GM12878 (cell line): ENCODE measurements around the gene DPH1. TPM values are rescaled to one million over a fixed set of nuclear protein-coding genes. Genes with fewer than 3 reads are reported as not detected.

Experiments
- BACH1 ChIP-seq: fragments of 450-650 bp; IDR thresholded peaks from 2 replicates; pipeline ENCODE4 v1.6.1; 2017; ENCODE audit warnings: mild to moderate bottlenecking, borderline replicate concordance
- BCL11A ChIP-seq: IDR thresholded peaks from 2 replicates; pipeline ENCODE4 v1.6.1; 2011; ENCODE audit warnings: low read depth, low read length
- CBX5 ChIP-seq: sonication (generic); IDR thresholded peaks from 2 replicates; pipeline ENCODE4 v1.6.1; 2016; ENCODE audit warnings: low read depth, moderate library complexity, mild to moderate bottlenecking, inconsistent platforms
- CREM ChIP-seq: IDR thresholded peaks from 2 replicates; pipeline ENCODE4 v1.6.1; 2014; ENCODE audit warnings: antibody characterized with exemption, low read depth
- ESRRA ChIP-seq: IDR thresholded peaks from 2 replicates; pipeline ENCODE4 v1.6.1; 2012; ENCODE audit warnings: mild to moderate bottlenecking, low read length, improper control_type of control experiment
- JUNB ChIP-seq: IDR thresholded peaks from 2 replicates; pipeline ENCODE4 v1.6.1; 2016; ENCODE audit warnings: antibody characterized with exemption, mild to moderate bottlenecking
- JUND ChIP-seq: IDR thresholded peaks from 2 replicates; pipeline ENCODE4 v1.6.1; 2012; ENCODE audit warnings: low read depth, mild to moderate bottlenecking, low read length, improper control_type of control experiment, moderate library complexity
- KLF5 ChIP-seq: fragments of 450-650 bp; IDR thresholded peaks from 2 replicates; pipeline ENCODE4 v1.6.1; 2014; ENCODE audit warnings: mild to moderate bottlenecking; ENCODE audit not compliant: partially characterized antibody
- MYB ChIP-seq: fragments of 150-350 bp; IDR thresholded peaks from 2 replicates; pipeline ENCODE4 v1.6.1; 2014; ENCODE audit warnings: mild to moderate bottlenecking, low read depth, low read length, borderline replicate concordance
- POLR2AphosphoS5 ChIP-seq: IDR thresholded peaks from 2 replicates; pipeline ENCODE4 v1.6.1; 2011; ENCODE audit warnings: mild to moderate bottlenecking, low read length, inconsistent platforms
- RBBP5 ChIP-seq: fragments of 200-600 bp; sonication (generic); conservative IDR thresholded peaks from 2 replicates; pipeline ENCODE4 v1.6.1; 2016
- RCOR1 ChIP-seq: conservative IDR thresholded peaks from 2 replicates; pipeline ENCODE4 v1.6.1; 2012; ENCODE audit warnings: low read depth, low read length, improper control_type of control experiment
- TBL1XR1 ChIP-seq: IDR thresholded peaks from 2 replicates; pipeline ENCODE4 v1.6.1; 2012; ENCODE audit warnings: low read depth, low read length, improper control_type of control experiment
- WRNIP1 ChIP-seq: IDR thresholded peaks from 2 replicates; pipeline ENCODE4 v1.6.1; 2011; ENCODE audit warnings: low read depth, low read length, improper control_type of control experiment, borderline replicate concordance
- polyA plus RNA-seq, 11 experiments: library from polyadenylated mRNA; depleted of rRNA in 4 of 11; unstranded in 6 of 11; stranded (reverse) in 5 of 11; fragments of >200 nt; fragmentation: Nextera tagmentation in 4 of 11; fragmentation: Illumina TruSeq in 1 of 11; extraction: Ambion mirVana in 4 of 11; extraction: Trizol in 1 of 11; gene quantifications; 1 replicate in 1 of 11; 2 replicates in 10 of 11; pipeline versions ENCODE4 v1.2.1 to v1.2.3, GENCODE V29; 2011 to 2016; ENCODE audit warnings: inconsistent platforms in 2 of 11, missing spikeins in 2 of 11, low read depth in 1 of 11
- total RNA-seq, 4 experiments: library from RNA; depleted of rRNA in 3 of 4; stranded (reverse); fragments of >200 nt in 3 of 4; fragmentation: Illumina TruSeq in 1 of 4; extraction: Trizol in 1 of 4; gene quantifications; 2 replicates each; pipeline versions ENCODE4 v1.2.1 to v1.2.3, GENCODE V29; 2013 to 2021
- TF ChIP-seq, protein P1 (sequence below): IDR thresholded peaks from 2 replicates; pipeline ENCODE4 v1.6.1; 2012; ENCODE audit warnings: low read depth, low read length, improper control_type of control experiment
- TF ChIP-seq, protein P2 (sequence below): fragments of 450-650 bp; formaldehyde crosslinking; IDR thresholded peaks from 2 replicates; pipeline ENCODE4 v1.5.0; 2022; ENCODE audit warnings: mild to moderate bottlenecking, missing genetic modification characterization
- TF ChIP-seq, protein P3 (sequence below): IDR thresholded peaks from 2 replicates; pipeline ENCODE4 v1.6.1; 2012; ENCODE audit warnings: mild to moderate bottlenecking, low read depth, low read length
- TF ChIP-seq, protein P4 (sequence below): fragments of 450-650 bp; IDR thresholded peaks from 2 replicates; pipeline ENCODE4 v1.6.1; 2017; ENCODE audit warnings: low read depth, mild to moderate bottlenecking, moderate library complexity
- TF ChIP-seq, protein P5 (sequence below): fragments of 450-650 bp; conservative IDR thresholded peaks from 2 replicates; pipeline ENCODE4 v1.6.1; 2017; ENCODE audit warnings: mild to moderate bottlenecking, moderate library complexity

DPH1 gene
- total and polyA plus RNA-seq, 10 of the 15 experiments (the other 5 are each of a cell fraction or from before 2014, with no cell fraction given) = 0.29 to 33.6 (median 20.2) TPM

DNA sequence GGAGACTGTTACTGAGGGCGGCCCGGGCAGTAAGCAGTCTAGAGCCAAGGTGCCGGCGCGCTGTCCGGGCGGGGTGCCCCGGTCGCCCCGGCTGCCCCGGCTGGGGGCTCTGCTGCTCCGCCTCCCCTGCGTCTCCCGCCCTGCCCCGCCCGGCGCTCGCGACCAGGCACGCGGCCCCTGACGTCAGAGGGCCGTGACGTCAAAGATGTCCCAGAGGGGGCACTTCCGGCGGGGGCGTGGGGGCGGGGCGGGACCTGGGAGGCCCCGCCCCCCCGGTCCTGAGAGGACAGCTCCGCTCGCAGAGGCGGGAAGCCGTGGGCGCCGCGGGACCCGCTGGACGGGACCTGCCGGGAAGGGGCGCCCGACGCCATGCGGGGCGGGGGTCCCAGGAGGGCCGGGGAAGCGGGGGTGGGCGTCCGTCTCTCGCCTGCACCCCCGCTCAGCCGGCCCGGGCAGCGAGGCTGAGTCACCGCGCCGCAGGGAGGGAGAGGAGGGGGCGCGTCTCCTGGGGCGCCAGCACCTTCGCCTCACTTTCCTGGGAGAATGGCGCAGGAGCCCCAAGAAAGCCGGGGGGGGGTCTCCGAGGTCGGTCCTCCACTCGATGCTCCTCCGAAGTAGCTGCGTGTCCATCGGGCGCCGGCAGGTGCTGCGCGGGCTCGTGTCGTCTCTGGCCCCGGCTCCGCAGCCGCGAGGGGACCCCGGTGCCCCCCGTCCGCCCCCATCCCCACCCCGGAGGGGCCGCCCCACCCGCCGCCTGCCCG, 20.5 kb downstream of the DPH1 start (continued):
- TF ChIP-seq, protein P1, sequence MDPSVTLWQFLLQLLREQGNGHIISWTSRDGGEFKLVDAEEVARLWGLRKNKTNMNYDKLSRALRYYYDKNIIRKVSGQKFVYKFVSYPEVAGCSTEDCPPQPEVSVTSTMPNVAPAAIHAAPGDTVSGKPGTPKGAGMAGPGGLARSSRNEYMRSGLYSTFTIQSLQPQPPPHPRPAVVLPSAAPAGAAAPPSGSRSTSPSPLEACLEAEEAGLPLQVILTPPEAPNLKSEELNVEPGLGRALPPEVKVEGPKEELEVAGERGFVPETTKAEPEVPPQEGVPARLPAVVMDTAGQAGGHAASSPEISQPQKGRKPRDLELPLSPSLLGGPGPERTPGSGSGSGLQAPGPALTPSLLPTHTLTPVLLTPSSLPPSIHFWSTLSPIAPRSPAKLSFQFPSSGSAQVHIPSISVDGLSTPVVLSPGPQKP = no peak; the same call in 1 of the 2 replicates
- TF ChIP-seq, protein P2, sequence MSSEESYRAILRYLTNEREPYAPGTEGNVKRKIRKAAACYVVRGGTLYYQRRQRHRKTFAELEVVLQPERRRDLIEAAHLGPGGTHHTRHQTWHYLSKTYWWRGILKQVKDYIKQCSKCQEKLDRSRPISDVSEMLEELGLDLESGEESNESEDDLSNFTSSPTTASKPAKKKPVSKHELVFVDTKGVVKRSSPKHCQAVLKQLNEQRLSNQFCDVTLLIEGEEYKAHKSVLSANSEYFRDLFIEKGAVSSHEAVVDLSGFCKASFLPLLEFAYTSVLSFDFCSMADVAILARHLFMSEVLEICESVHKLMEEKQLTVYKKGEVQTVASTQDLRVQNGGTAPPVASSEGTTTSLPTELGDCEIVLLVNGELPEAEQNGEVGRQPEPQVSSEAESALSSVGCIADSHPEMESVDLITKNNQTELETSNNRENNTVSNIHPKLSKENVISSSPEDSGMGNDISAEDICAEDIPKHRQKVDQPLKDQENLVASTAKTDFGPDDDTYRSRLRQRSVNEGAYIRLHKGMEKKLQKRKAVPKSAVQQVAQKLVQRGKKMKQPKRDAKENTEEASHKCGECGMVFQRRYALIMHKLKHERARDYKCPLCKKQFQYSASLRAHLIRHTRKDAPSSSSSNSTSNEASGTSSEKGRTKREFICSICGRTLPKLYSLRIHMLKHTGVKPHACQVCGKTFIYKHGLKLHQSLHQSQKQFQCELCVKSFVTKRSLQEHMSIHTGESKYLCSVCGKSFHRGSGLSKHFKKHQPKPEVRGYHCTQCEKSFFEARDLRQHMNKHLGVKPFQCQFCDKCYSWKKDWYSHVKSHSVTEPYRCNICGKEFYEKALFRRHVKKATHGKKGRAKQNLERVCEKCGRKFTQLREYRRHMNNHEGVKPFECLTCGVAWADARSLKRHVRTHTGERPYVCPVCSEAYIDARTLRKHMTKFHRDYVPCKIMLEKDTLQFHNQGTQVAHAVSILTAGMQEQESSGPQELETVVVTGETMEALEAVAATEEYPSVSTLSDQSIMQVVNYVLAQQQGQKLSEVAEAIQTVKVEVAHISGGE = no peak
- TF ChIP-seq CBX5 (no peak), JUNB (no peak), POLR2AphosphoS5 (no peak), RBBP5 (no peak), TBL1XR1 (no peak), WRNIP1 (no peak), ESRRA (no peak), CREM (peak; percentile 91), KLF5 (no peak), BACH1 (peak; percentile 42; the same call in 1 of the 2 replicates), RCOR1 (no peak), JUND (no peak), MYB (no peak), BCL11A (no peak)
- TF ChIP-seq, protein P3, sequence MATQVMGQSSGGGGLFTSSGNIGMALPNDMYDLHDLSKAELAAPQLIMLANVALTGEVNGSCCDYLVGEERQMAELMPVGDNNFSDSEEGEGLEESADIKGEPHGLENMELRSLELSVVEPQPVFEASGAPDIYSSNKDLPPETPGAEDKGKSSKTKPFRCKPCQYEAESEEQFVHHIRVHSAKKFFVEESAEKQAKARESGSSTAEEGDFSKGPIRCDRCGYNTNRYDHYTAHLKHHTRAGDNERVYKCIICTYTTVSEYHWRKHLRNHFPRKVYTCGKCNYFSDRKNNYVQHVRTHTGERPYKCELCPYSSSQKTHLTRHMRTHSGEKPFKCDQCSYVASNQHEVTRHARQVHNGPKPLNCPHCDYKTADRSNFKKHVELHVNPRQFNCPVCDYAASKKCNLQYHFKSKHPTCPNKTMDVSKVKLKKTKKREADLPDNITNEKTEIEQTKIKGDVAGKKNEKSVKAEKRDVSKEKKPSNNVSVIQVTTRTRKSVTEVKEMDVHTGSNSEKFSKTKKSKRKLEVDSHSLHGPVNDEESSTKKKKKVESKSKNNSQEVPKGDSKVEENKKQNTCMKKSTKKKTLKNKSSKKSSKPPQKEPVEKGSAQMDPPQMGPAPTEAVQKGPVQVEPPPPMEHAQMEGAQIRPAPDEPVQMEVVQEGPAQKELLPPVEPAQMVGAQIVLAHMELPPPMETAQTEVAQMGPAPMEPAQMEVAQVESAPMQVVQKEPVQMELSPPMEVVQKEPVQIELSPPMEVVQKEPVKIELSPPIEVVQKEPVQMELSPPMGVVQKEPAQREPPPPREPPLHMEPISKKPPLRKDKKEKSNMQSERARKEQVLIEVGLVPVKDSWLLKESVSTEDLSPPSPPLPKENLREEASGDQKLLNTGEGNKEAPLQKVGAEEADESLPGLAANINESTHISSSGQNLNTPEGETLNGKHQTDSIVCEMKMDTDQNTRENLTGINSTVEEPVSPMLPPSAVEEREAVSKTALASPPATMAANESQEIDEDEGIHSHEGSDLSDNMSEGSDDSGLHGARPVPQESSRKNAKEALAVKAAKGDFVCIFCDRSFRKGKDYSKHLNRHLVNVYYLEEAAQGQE = peak; percentile 67
- TF ChIP-seq, protein P4, sequence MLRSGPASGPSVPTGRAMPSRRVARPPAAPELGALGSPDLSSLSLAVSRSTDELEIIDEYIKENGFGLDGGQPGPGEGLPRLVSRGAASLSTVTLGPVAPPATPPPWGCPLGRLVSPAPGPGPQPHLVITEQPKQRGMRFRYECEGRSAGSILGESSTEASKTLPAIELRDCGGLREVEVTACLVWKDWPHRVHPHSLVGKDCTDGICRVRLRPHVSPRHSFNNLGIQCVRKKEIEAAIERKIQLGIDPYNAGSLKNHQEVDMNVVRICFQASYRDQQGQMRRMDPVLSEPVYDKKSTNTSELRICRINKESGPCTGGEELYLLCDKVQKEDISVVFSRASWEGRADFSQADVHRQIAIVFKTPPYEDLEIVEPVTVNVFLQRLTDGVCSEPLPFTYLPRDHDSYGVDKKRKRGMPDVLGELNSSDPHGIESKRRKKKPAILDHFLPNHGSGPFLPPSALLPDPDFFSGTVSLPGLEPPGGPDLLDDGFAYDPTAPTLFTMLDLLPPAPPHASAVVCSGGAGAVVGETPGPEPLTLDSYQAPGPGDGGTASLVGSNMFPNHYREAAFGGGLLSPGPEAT = no peak
- TF ChIP-seq, protein P5, sequence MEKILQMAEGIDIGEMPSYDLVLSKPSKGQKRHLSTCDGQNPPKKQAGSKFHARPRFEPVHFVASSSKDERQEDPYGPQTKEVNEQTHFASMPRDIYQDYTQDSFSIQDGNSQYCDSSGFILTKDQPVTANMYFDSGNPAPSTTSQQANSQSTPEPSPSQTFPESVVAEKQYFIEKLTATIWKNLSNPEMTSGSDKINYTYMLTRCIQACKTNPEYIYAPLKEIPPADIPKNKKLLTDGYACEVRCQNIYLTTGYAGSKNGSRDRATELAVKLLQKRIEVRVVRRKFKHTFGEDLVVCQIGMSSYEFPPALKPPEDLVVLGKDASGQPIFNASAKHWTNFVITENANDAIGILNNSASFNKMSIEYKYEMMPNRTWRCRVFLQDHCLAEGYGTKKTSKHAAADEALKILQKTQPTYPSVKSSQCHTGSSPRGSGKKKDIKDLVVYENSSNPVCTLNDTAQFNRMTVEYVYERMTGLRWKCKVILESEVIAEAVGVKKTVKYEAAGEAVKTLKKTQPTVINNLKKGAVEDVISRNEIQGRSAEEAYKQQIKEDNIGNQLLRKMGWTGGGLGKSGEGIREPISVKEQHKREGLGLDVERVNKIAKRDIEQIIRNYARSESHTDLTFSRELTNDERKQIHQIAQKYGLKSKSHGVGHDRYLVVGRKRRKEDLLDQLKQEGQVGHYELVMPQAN = peak; percentile 32
